Activated effector memory CD4-positive, alpha-beta T cell treated with anti-CD3 and anti-CD28 coated beads, Interleukin-2, amount 50 U/mL, for 16 hours (primary cell): Measurements from ENCODE around the gene TAOK3.
"Not testable (repeated sequence)": the region's sequence is repeated elsewhere in the genome, so short reads cannot be mapped to it uniquely, and the experiment has no call there.

Experiments
- DNase-seq: peaks from one replicate; pipeline ENCODE4 v3.0.0-alpha.2; 2020

Gene TAOK3

GRCh38 chr12:118188690-118189371 is 183.9 kb downstream of the TAOK3 start:
- no peak for DNase-seq

- no peak for DNase-seq
Measured at GRCh38 chr12:118187751-118188435, 184.8 kb downstream of the TAOK3 start.

GRCh38 chr12:118185602-118186397 is 186.9 kb downstream of the TAOK3 start:
- no peak for DNase-seq

- no peak for DNase-seq
Measured at GRCh38 chr12:118183711-118184110, 189.0 kb downstream of the TAOK3 start.

- DNase-seq = no peak
Measured at GRCh38 chr12:118183155-118183554, 189.6 kb downstream of the TAOK3 start.

GRCh38 chr12:118175823-118176447 is 196.8 kb downstream of the TAOK3 start:
- no peak for DNase-seq

GRCh38 chr12:118166946-118167345 is 205.8 kb downstream of the TAOK3 start:
- DNase-seq = no peak

- no peak for DNase-seq
Measured at GRCh38 chr12:118164798-118165486, 207.8 kb downstream of the TAOK3 start.

- no peak for DNase-seq
Measured at GRCh38 chr12:118160536-118160935, 212.2 kb downstream of the TAOK3 start.

GRCh38 chr12:118151755-118152154 is 221.0 kb downstream of the TAOK3 start:
- DNase-seq = no peak

GRCh38 chr12:118150625-118151024 is 222.1 kb downstream of the TAOK3 start:
- DNase-seq = no peak

GRCh38 chr12:118148287-118148686 is 224.4 kb downstream of the TAOK3 start:
- DNase-seq = no peak

- DNase-seq = no peak
Measured at GRCh38 chr12:118145798-118146156, 226.9 kb downstream of the TAOK3 start.

GRCh38 chr12:118145113-118145797 is 227.5 kb downstream of the TAOK3 start:
- DNase-seq = no peak

- no peak for DNase-seq
Measured at GRCh38 chr12:118144499-118144898, 228.2 kb downstream of the TAOK3 start.

GRCh38 chr12:118140825-118141224 is 231.9 kb downstream of the TAOK3 start:
- no peak for DNase-seq

GRCh38 chr12:118137148-118137678 is 235.5 kb downstream of the TAOK3 start:
- DNase-seq = no peak

GRCh38 chr12:118136559-118137003 is 236.1 kb downstream of the TAOK3 start:
- peak; percentile 78 for DNase-seq

- DNase-seq = peak; percentile 98
Measured at GRCh38 chr12:118135788-118136558, 236.7 kb downstream of the TAOK3 start, which contains the start of gene PEBP1. TSS of gene PEBP1 (plus strand) at chr12:118136124. CDS start at chr12:118136210, 86 bp downstream.

GRCh38 chr12:118129436-118129835 is 243.3 kb downstream of the TAOK3 start:
- DNase-seq = not testable (repeated sequence)

GRCh38 chr12:118127867-118128266 is 244.8 kb downstream of the TAOK3 start:
- peak; percentile 28 for DNase-seq
